GM23338 (cell line): ENCODE results near the gene TMEM185B. TPM values are rescaled to one million over a fixed set of nuclear protein-coding genes. Genes with fewer than 3 reads are reported as not detected.

ENCODE experiments used
- ATAC-seq: fragments of 200-7000 bp; cut with Tn5 transposase; 3 replicates; pipeline ENCODE4 v1.9.1; 2020
- DNase-seq: peaks from one replicate; pipeline ENCODE4 v3.0.0-alpha.2; 2015; ENCODE audit warnings: low spot score
- H2AFZ ChIP-seq: fragments of 200-600 bp; sonication (generic); 2 replicates; pipeline ENCODE4 v1.8.0; 2016; ENCODE audit warnings: antibody characterized with exemption, mild to moderate bottlenecking, moderate library complexity
- H3F3A ChIP-seq: fragments of 200-600 bp; sonication (generic); replicated peaks from 2 replicates; pipeline ENCODE4 v1.8.0; 2017; ENCODE audit warnings: antibody characterized with exemption, mixed run types, low read depth
- H3K27ac ChIP-seq: fragments of 200-600 bp; sonication (generic); 2 replicates; pipeline ENCODE4 v1.6.1; 2016; ENCODE audit warnings: low read depth
- H3K27me3 ChIP-seq: fragments of 200-600 bp; sonication (generic); 2 replicates; pipeline ENCODE4 v1.8.0; 2016; ENCODE audit warnings: mild to moderate bottlenecking, mixed run types, moderate library complexity; ENCODE audit not compliant: insufficient read depth
- H3K36me3 ChIP-seq: fragments of 200-600 bp; sonication (generic); 2 replicates; pipeline ENCODE4 v1.8.0; 2016; ENCODE audit warnings: mild to moderate bottlenecking; ENCODE audit not compliant: insufficient read depth
- H3K4me1 ChIP-seq: fragments of 200-600 bp; sonication (generic); 2 replicates; pipeline ENCODE4 v1.8.0; 2016; ENCODE audit warnings: mild to moderate bottlenecking, moderate library complexity; ENCODE audit not compliant: insufficient read depth
- H3K4me2 ChIP-seq: fragments of 200-600 bp; sonication (generic); 2 replicates; pipeline ENCODE4 v1.7.1; 2017; ENCODE audit warnings: mixed run types
- H3K4me3 ChIP-seq: fragments of 200-600 bp; sonication (generic); 2 replicates; pipeline ENCODE4 v1.6.1; 2016; ENCODE audit warnings: mixed run types
- H3K79me2 ChIP-seq: fragments of 200-600 bp; sonication (generic); replicated peaks from 2 replicates; pipeline ENCODE4 v1.8.0; 2017; ENCODE audit warnings: mild to moderate bottlenecking; ENCODE audit not compliant: insufficient read depth
- H3K9me2 ChIP-seq: fragments of 200-600 bp; sonication (generic); 2 replicates; pipeline ENCODE4 v1.8.0; 2017; ENCODE audit not compliant: insufficient read depth
- H4K20me1 ChIP-seq: fragments of 200-600 bp; sonication (generic); replicated peaks from 2 replicates; pipeline ENCODE4 v1.8.0; 2017; ENCODE audit warnings: mild to moderate bottlenecking; ENCODE audit not compliant: insufficient read depth
- H3K27ac Mint-ChIP-seq: 2 replicates; pipeline ENCODE4 v1.8.0; 2020; ENCODE audit warnings: inconsistent platforms, mild to moderate bottlenecking, moderate library complexity, mixed read lengths
- H3K27me3 Mint-ChIP-seq: 3 replicates; pipeline ENCODE4 v1.8.0; 2022; ENCODE audit warnings: low read depth, mild to moderate bottlenecking, moderate library complexity, mixed read lengths, inconsistent platforms; ENCODE audit not compliant: insufficient read depth, poor library complexity
- H3K36me3 Mint-ChIP-seq: 3 replicates; pipeline ENCODE4 v1.8.0; 2021; ENCODE audit warnings: low read depth, mild to moderate bottlenecking, inconsistent platforms, moderate library complexity, mixed read lengths
- H3K4me1 Mint-ChIP-seq: 3 replicates; pipeline ENCODE4 v1.8.0; 2020; ENCODE audit warnings: mild to moderate bottlenecking, inconsistent platforms, mixed read lengths
- H3K4me3 Mint-ChIP-seq: 3 replicates; pipeline ENCODE4 v1.8.0; 2021; ENCODE audit warnings: moderate library complexity, mild to moderate bottlenecking, inconsistent platforms, mixed read lengths
- H3K9me3 Mint-ChIP-seq: 3 replicates; pipeline ENCODE4 v1.8.0; 2020; ENCODE audit warnings: moderate library complexity, mild to moderate bottlenecking, inconsistent platforms, mixed read lengths
- CREB1 ChIP-seq: fragments of 250-450 bp; sonication (Bioruptor Pico); IDR thresholded peaks from 2 replicates; pipeline ENCODE4 v1.5.0; 2020; ENCODE audit warnings: low read depth, mild to moderate bottlenecking, moderate library complexity
- EZH2 ChIP-seq: fragments of 200-600 bp; sonication (generic); IDR thresholded peaks from one replicate; pipeline ENCODE4 v1.8.0; 2017; ENCODE audit warnings: antibody characterized with exemption, mild to moderate bottlenecking, low read depth; ENCODE audit not compliant: unreplicated experiment
- EZH2phosphoT487 ChIP-seq: fragments of 200-600 bp; sonication (generic); IDR thresholded peaks from one replicate; pipeline ENCODE4 v1.8.1; 2018; ENCODE audit warnings: antibody characterized with exemption; ENCODE audit not compliant: unreplicated experiment
- JUNB ChIP-seq: IDR thresholded peaks from one replicate; pipeline ENCODE4 v1.6.1; 2016; ENCODE audit warnings: antibody characterized with exemption; ENCODE audit not compliant: unreplicated experiment
- NANOG ChIP-seq: IDR thresholded peaks from 2 replicates; pipeline ENCODE4 v1.6.1; 2016; ENCODE audit warnings: antibody characterized with exemption, borderline replicate concordance
- POLR2AphosphoS5 ChIP-seq: IDR thresholded peaks from 2 replicates; pipeline ENCODE4 v1.6.1; 2016; ENCODE audit warnings: antibody characterized with exemption, low read depth
- STAT1 ChIP-seq: IDR thresholded peaks from one replicate; pipeline ENCODE4 v1.6.1; 2016; ENCODE audit warnings: antibody characterized with exemption; ENCODE audit not compliant: unreplicated experiment
- ZNF114 ChIP-seq: fragments of 250-450 bp; sonication (Bioruptor Pico); IDR thresholded peaks from 2 replicates; pipeline ENCODE4 v1.5.0; 2020; ENCODE audit warnings: mild to moderate bottlenecking, moderate library complexity
- ZNF331 ChIP-seq: fragments of 250-450 bp; sonication (Bioruptor Pico); IDR thresholded peaks from 2 replicates; pipeline ENCODE4 v1.5.0; 2020; ENCODE audit warnings: low read depth, mild to moderate bottlenecking, moderate library complexity
- ZNF462 ChIP-seq: fragments of 250-450 bp; sonication (Bioruptor Pico); IDR thresholded peaks from 2 replicates; pipeline ENCODE4 v1.5.0; 2020; ENCODE audit warnings: mild to moderate bottlenecking, moderate library complexity
- polyA plus RNA-seq: library from polyadenylated mRNA; unstranded; fragments of >200 nt; fragmentation: Nextera tagmentation; extraction: Ambion mirVana; gene quantifications from 2 replicates; pipeline ENCODE4 v1.2.1, GENCODE V29; 2016
- total RNA-seq: library from RNA; depleted of rRNA; stranded (reverse); fragments of >200 nt; shearing (Covaris generic); gene quantifications from 2 replicates; pipeline ENCODE4 v1.2.3, GENCODE V29; 2014
- TF ChIP-seq, protein P1 (sequence below), 2 experiments: fragments of 200-600 bp in 1 of 2; sonication (generic) in 1 of 2; conservative IDR thresholded peaks; 2 replicates each; pipeline versions ENCODE4 v1.5.1 to v1.6.1; 2016 to 2017; ENCODE audit warnings: antibody characterized with exemption in 2 of 2, low read depth in 2 of 2, mild to moderate bottlenecking in 2 of 2, moderate library complexity in 1 of 2
- TF ChIP-seq, protein P2 (sequence below): IDR thresholded peaks from one replicate; pipeline ENCODE4 v1.6.1; 2018; ENCODE audit warnings: antibody characterized with exemption; ENCODE audit not compliant: unreplicated experiment
- TF ChIP-seq, protein P3 (sequence below): IDR thresholded peaks from 2 replicates; pipeline ENCODE4 v1.6.1; 2016; ENCODE audit warnings: antibody characterized with exemption

The TMEM185B gene
- total and polyA plus RNA-seq, 2 experiments from 2014 or later = 3.9 to 24.4 TPM

DNA sequence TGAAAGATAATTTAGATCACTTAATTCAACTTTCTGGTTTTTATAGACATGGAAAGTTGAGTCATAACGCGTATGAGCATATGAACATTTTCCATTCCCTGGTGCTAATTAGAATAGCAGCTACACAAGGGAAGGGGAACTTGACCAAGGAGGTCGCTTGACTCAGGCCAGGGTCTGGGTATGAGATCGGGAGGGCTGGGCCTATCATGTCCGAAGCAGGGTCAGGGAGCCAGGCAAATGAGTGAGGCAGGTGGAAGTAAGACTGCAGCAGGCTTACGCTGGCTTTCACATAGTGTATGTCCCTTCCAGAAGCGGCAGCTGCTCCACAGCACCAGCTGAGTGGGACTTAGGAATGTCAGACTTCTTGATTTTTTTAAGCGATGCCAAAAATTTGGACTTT is 44.1 kb upstream of the TMEM185B start:
- Mint-ChIP-seq H3K9me3 (peaks cover 6% of the 10 kb centered on the region; the same call in 2 of the 3 replicates), H3K27ac (no peak overlapping the region), H3K36me3 (0 out of 3 replicates have a peak, but pooled peaks cover 5% of the 10 kb centered on the region), H3K4me3 (no peak overlapping the region), H3K4me1 (0 out of 3 replicates have a peak, but pooled peaks cover 3% of the 10 kb centered on the region), H3K27me3 (peaks cover 3% of the 10 kb centered on the region)
- Histone ChIP-seq H3K79me2 (peaks cover 3% of the 10 kb centered on the region), H2AFZ (no peak overlapping the region), H3K36me3 (no peaks in the 10 kb centered on the region; the same call in 1 of the 2 replicates), H3K27me3 (no peaks in the 10 kb centered on the region), H3K4me1 (0 out of 2 replicates have a peak, but pooled peaks cover 6% of the 10 kb centered on the region), H4K20me1 (0 out of 2 replicates have a peak, but pooled peaks cover 4% of the 10 kb centered on the region), H3K4me3 (no peak overlapping the region), H3K4me2 (no peak overlapping the region), H3K9me2 (no peaks in the 10 kb centered on the region), H3K27ac (no peak overlapping the region), H3F3A (no peaks in the 10 kb centered on the region)
- TF ChIP-seq POLR2AphosphoS5 (no peak), ZNF462 (CRISPR knock-in tag) (no peak), NANOG (no peak), CREB1 (CRISPR knock-in tag) (no peak), ZNF114 (no peak), JUNB (no peak), STAT1 (no peak), ZNF331 (CRISPR knock-in tag) (no peak), EZH2 (no peak), EZH2phosphoT487 (no peak)
- TF ChIP-seq, protein P1, sequence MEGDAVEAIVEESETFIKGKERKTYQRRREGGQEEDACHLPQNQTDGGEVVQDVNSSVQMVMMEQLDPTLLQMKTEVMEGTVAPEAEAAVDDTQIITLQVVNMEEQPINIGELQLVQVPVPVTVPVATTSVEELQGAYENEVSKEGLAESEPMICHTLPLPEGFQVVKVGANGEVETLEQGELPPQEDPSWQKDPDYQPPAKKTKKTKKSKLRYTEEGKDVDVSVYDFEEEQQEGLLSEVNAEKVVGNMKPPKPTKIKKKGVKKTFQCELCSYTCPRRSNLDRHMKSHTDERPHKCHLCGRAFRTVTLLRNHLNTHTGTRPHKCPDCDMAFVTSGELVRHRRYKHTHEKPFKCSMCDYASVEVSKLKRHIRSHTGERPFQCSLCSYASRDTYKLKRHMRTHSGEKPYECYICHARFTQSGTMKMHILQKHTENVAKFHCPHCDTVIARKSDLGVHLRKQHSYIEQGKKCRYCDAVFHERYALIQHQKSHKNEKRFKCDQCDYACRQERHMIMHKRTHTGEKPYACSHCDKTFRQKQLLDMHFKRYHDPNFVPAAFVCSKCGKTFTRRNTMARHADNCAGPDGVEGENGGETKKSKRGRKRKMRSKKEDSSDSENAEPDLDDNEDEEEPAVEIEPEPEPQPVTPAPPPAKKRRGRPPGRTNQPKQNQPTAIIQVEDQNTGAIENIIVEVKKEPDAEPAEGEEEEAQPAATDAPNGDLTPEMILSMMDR (conservative IDR thresholded peaks at IDR 0.05; ENCODE audit: low read depth in 2 of 2) = no peak
- TF ChIP-seq, protein P2, sequence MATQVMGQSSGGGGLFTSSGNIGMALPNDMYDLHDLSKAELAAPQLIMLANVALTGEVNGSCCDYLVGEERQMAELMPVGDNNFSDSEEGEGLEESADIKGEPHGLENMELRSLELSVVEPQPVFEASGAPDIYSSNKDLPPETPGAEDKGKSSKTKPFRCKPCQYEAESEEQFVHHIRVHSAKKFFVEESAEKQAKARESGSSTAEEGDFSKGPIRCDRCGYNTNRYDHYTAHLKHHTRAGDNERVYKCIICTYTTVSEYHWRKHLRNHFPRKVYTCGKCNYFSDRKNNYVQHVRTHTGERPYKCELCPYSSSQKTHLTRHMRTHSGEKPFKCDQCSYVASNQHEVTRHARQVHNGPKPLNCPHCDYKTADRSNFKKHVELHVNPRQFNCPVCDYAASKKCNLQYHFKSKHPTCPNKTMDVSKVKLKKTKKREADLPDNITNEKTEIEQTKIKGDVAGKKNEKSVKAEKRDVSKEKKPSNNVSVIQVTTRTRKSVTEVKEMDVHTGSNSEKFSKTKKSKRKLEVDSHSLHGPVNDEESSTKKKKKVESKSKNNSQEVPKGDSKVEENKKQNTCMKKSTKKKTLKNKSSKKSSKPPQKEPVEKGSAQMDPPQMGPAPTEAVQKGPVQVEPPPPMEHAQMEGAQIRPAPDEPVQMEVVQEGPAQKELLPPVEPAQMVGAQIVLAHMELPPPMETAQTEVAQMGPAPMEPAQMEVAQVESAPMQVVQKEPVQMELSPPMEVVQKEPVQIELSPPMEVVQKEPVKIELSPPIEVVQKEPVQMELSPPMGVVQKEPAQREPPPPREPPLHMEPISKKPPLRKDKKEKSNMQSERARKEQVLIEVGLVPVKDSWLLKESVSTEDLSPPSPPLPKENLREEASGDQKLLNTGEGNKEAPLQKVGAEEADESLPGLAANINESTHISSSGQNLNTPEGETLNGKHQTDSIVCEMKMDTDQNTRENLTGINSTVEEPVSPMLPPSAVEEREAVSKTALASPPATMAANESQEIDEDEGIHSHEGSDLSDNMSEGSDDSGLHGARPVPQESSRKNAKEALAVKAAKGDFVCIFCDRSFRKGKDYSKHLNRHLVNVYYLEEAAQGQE = no peak
- TF ChIP-seq, protein P3, sequence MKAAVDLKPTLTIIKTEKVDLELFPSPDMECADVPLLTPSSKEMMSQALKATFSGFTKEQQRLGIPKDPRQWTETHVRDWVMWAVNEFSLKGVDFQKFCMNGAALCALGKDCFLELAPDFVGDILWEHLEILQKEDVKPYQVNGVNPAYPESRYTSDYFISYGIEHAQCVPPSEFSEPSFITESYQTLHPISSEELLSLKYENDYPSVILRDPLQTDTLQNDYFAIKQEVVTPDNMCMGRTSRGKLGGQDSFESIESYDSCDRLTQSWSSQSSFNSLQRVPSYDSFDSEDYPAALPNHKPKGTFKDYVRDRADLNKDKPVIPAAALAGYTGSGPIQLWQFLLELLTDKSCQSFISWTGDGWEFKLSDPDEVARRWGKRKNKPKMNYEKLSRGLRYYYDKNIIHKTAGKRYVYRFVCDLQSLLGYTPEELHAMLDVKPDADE = no peak
- ATAC-seq = no peak
- no peak for DNase-seq
